ENCODE data around the gene TMEM151A.

TMEM151A gene

DNA sequence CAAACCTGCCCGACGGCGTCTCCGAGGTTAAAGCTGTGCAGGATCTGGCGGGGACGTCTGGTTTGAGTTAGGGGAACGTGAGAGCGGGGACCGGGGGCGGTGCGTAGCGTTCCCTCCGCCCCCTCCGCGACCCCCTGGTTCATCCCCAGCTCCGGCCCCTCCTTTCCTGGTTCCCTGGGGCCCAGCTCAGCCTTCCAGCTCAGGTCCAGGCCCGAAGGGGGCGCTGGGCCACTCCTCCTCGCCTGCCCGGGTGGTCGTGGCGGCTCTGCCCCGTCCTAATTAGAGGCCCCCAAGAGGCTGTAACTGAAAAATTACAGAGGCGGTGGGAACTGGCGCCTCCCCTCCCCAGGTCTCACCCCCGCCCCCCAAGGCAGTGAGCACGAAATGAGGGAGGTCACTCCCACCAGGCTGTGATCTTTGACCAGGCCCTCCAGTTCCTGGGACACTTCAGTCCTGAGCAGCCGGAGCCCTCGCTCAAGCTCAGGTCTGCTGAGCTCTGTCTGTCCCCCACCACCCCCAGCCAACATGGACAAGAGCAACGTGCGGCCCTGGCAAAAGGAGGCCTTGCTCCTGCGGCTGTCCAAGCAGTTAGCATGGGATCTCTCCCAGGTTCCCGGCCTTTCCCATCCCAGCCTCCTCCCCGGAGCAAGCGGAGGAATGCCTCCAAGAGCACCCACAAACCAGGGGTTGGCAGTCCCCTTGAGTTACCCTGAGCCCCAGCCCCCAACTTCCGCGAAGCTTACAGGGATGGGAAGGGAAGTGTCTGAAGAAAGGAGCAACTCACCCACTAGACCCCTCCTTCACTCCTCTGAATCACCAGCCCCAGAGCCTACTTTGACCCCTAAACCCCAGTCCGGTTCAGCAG lies 21.9 kb downstream of the TMEM151A start:
- H3K36me3 ChIP-seq = no peaks in the 10 kb centered on the region
- peaks cover 0 to 44% (median 35%) of the 10 kb centered on the region in 4 donors for H3K4me1 ChIP-seq
- no peaks in the 10 kb centered on the region for H3K9me3 ChIP-seq
- peak overlapping the region; percentile 57 to 69 for H3K27ac ChIP-seq
- no peak for DNase-seq
- peaks cover 0 to 44% of the 10 kb centered on the region in 2 donors for H3K27me3 ChIP-seq
- TF ChIP-seq, protein P1, sequence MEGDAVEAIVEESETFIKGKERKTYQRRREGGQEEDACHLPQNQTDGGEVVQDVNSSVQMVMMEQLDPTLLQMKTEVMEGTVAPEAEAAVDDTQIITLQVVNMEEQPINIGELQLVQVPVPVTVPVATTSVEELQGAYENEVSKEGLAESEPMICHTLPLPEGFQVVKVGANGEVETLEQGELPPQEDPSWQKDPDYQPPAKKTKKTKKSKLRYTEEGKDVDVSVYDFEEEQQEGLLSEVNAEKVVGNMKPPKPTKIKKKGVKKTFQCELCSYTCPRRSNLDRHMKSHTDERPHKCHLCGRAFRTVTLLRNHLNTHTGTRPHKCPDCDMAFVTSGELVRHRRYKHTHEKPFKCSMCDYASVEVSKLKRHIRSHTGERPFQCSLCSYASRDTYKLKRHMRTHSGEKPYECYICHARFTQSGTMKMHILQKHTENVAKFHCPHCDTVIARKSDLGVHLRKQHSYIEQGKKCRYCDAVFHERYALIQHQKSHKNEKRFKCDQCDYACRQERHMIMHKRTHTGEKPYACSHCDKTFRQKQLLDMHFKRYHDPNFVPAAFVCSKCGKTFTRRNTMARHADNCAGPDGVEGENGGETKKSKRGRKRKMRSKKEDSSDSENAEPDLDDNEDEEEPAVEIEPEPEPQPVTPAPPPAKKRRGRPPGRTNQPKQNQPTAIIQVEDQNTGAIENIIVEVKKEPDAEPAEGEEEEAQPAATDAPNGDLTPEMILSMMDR (IDR thresholded peaks at IDR 0.05) = no peak
- intact Hi-C loops (cut with DNase I; ENCODE audit: low total_unique reads) = loop anchor here (5.0 kb wide), 2 partner anchors 34 to 74 kb away; partner anchors contain the start of genes B4GAT1 and BRMS1
- H3K4me3 ChIP-seq = peak overlapping the region; percentile 49 to 58

DNA sequence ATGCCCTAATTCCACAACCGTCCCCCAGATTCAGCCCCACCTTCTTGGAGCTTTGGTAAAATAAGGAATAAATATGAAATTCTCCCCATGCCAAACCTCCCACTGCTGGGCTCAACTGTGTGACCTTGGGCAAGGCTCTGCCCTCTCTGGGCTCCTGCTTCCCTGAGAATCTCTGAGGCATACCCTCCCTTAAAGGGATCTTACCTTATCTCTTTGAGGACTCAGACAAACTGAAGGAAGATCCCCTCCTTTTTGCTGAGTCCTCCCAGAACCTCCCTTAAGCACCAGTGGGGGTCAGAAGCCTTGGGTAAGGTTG lies 22.4 kb downstream of the TMEM151A start:
- no peaks in the 10 kb centered on the region for H3K9me3 ChIP-seq
- H3K36me3 ChIP-seq = no peaks in the 10 kb centered on the region
- H3K27ac ChIP-seq = peak overlapping the region; percentile 57 to 69
- H3K4me1 ChIP-seq = peaks cover 0 to 50% (median 35%) of the 10 kb centered on the region in 4 donors
- TF ChIP-seq, protein P1 (IDR thresholded peaks at IDR 0.05) = no peak
- peak overlapping the region in 1 of 2 donors; percentile 58 for H3K4me3 ChIP-seq
- no peak for DNase-seq
- intact Hi-C loops (cut with DNase I; ENCODE audit: low total_unique reads) = loop anchor here (5.0 kb wide), 2 partner anchors 33 to 73 kb away; partner anchors contain the start of genes B4GAT1 and BRMS1
- peaks cover 0 to 44% of the 10 kb centered on the region in 2 donors for H3K27me3 ChIP-seq

DNA sequence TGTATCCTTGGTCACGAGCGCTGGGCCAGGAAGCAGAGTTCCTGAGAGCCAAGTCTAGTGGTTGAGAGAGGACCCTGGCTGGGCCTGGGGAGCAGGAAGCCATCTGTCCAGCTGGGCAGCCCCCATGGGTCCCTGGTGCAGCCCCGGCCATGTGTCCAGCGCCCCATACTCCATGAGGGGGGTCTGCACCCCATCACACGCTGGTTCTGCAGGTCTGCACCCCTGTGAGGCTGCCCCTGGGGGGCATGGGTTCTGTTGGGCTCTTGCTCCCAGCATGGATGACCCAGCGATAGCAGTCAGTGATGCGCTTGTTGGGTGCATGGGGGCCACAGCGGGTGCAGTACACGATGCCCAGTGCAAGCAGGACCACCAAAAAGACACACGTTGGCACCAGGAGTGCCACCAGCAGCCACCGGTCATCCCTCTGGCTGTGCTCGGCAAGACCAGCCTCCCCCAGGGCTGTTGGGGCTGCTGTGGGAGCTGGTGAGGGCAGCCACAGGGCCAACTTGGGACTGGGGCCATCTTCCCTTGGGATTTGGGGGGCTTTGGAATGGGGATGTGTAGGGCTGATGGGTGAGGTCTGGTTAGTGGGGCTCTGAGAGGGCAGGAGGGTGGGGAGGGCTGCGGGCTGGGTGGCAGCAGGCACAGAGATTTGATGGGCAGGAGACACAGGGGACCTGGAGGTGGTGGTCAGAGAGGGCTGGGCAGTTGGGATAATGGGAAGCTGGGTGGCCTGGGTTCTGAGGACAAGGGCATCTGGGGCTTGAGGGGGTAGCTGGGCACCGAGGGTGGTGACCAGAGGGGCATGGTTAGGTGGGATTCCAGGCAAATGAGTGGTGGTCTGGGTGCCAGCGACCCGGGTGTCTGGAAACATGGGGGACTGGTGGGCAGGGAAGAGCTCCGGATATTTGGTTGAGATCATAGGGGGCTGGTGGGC lies 23.1 kb downstream of the TMEM151A start:
- Histone ChIP-seq H3K27me3 (peaks cover 0 to 44% of the 10 kb centered on the region in 2 donors), H3K27ac (no peak overlapping the region), H3K9me3 (no peaks in the 10 kb centered on the region), H3K4me3 (peak overlapping the region; percentile 44 to 59), H3K36me3 (no peaks in the 10 kb centered on the region), H3K4me1 (peaks cover 0 to 50% (median 35%) of the 10 kb centered on the region in 4 donors)
- intact Hi-C loops (cut with DNase I; ENCODE audit: low total_unique reads) = loop anchor here (5.0 kb wide), 2 partner anchors 32 to 72 kb away; partner anchors contain the start of genes B4GAT1 and BRMS1
- DNase-seq = no peak
- TF ChIP-seq, protein P1 (IDR thresholded peaks at IDR 0.05) = no peak

DNA sequence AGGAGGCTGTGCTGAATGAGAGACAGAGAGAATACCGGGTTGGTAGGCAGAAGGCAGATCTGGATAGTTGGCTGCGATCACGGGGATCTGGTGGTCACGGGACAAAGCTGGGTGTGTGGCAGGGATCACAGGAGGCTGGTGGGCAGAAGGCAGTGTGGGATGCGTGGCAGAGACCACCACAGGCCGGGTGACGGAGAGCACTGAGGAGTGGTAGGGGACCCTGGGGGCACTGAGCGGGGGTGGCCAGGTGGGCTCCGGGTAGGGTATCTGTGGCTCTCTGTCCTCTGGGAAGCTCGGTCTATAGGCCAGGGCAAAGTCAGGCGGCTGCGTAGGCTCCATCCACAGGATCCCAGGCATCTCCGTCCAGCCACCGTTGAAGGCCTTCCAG lies 23.8 kb downstream of the TMEM151A start:
- TF ChIP-seq, protein P1 (IDR thresholded peaks at IDR 0.05) = no peak
- peaks cover 0 to 44% of the 10 kb centered on the region in 2 donors for H3K27me3 ChIP-seq
- intact Hi-C loops (cut with DNase I; ENCODE audit: low total_unique reads) = no loop called here
- H3K4me3 ChIP-seq = peak overlapping the region; percentile 44 to 59
- H3K4me1 ChIP-seq = peaks cover 0 to 50% (median 35%) of the 10 kb centered on the region in 4 donors
- H3K36me3 ChIP-seq = no peaks in the 10 kb centered on the region
- H3K27ac ChIP-seq = no peak overlapping the region
- H3K9me3 ChIP-seq = no peaks in the 10 kb centered on the region
- DNase-seq = no peak

All from tibial artery (tissue), 4 donors.